Germinal center (tissue), 1 donor: Measurements from ENCODE around the gene CDCP1.
"Not testable (repeated sequence)": the region's sequence is repeated elsewhere in the genome, so short reads cannot be mapped to it uniquely, and the experiment has no call there.

ENCODE experiments used
- DNase-seq: peaks from one replicate; pipeline ENCODE4 v3.0.0; 2012; ENCODE audit warnings: mixed read lengths, low spot score

Gene CDCP1

GRCh38 chr3:45056608-45057301, 89.4 kb downstream of the CDCP1 start:
- DNase-seq = no peak

GRCh38 chr3:45055411-45056143, 90.6 kb downstream of the CDCP1 start:
- no peak for DNase-seq

GRCh38 chr3:45055032-45055410, 91.2 kb downstream of the CDCP1 start:
- DNase-seq = no peak

GRCh38 chr3:45054196-45054857, 91.9 kb downstream of the CDCP1 start:
- DNase-seq = no peak

- not testable (repeated sequence) for DNase-seq
Measured at GRCh38 chr3:45053805-45054195, 92.4 kb downstream of the CDCP1 start.

- no peak for DNase-seq
Measured at GRCh38 chr3:45051685-45052084, 94.5 kb downstream of the CDCP1 start.

GRCh38 chr3:45049807-45050206, 96.4 kb downstream of the CDCP1 start:
- DNase-seq = no peak

GRCh38 chr3:45048244-45048643, 97.9 kb downstream of the CDCP1 start:
- no peak for DNase-seq

GRCh38 chr3:45043728-45044299, 102.4 kb downstream of the CDCP1 start:
- no peak for DNase-seq

- DNase-seq = no peak
Measured at GRCh38 chr3:45042162-45042561, 104.0 kb downstream of the CDCP1 start.

- DNase-seq = no peak
Measured at GRCh38 chr3:45041666-45042065, 104.5 kb downstream of the CDCP1 start.

- peak; percentile 91 for DNase-seq
Measured at GRCh38 chr3:45037720-45038455, 108.3 kb downstream of the CDCP1 start.

GRCh38 chr3:45035441-45036301, 110.5 kb downstream of the CDCP1 start:
- DNase-seq = peak; percentile 23

- DNase-seq = peak; percentile 24
Measured at GRCh38 chr3:45034612-45035252, 111.4 kb downstream of the CDCP1 start.

- DNase-seq = no peak
Measured at GRCh38 chr3:45033791-45034190, 112.4 kb downstream of the CDCP1 start.
